ENCODE data around the gene E4F1. TPM values are rescaled to one million over a fixed set of nuclear protein-coding genes. Genes with fewer than 3 reads are reported as not detected.

E4F1 gene
- total RNA-seq, 1 donor, result 31.5 TPM

DNA sequence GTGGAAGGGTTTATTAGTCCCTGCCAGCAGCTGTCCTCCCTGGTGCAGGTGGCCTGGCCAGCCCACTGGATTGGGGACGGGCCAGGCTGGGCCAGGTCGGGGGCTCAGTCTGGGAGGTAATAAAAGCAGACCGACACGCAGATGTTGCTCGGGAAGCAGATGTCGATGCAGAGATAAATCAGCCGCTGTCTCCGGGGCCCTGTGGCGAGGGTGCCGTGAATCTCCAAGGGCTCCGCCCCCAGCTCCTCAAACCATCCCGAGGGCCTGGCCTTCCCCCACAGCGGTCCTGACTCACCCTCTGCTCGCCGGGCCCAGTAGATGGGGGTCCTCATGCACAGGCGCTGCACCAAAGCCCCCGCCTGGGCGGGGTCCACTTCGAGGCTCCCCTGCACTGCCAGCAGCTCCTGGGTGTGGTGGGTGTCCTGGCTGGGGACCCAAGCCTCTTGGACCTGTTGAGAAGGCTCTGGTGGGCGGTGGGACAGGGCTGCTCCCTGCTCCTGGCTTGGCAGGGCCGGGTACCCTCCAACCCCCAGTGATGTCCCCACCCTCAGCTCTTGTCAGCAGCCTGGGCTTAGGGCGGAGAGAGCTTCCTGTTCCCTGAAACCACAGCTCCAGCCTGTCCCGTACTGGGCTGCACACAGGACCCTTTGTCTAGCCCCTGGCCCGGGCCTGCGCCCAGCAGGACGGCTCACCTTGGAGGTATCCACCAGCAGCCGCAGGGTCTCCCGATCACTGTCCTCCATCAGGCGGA, 14.0 kb upstream of the E4F1 start:
- no peak overlapping the region for H3K27ac ChIP-seq (ENCODE audit: low read depth, low read length)
- TF ChIP-seq, protein P1, sequence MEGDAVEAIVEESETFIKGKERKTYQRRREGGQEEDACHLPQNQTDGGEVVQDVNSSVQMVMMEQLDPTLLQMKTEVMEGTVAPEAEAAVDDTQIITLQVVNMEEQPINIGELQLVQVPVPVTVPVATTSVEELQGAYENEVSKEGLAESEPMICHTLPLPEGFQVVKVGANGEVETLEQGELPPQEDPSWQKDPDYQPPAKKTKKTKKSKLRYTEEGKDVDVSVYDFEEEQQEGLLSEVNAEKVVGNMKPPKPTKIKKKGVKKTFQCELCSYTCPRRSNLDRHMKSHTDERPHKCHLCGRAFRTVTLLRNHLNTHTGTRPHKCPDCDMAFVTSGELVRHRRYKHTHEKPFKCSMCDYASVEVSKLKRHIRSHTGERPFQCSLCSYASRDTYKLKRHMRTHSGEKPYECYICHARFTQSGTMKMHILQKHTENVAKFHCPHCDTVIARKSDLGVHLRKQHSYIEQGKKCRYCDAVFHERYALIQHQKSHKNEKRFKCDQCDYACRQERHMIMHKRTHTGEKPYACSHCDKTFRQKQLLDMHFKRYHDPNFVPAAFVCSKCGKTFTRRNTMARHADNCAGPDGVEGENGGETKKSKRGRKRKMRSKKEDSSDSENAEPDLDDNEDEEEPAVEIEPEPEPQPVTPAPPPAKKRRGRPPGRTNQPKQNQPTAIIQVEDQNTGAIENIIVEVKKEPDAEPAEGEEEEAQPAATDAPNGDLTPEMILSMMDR (IDR thresholded peaks at IDR 0.05; ENCODE audit: extremely low read depth, low read depth, low read length), result no peak
- H3K4me1 ChIP-seq (ENCODE audit: insufficient read depth, low read length), result peaks cover 28% of the 10 kb centered on the region
- peaks cover 20% of the 10 kb centered on the region for H3K36me3 ChIP-seq (ENCODE audit: insufficient read depth, low read length)
- no peak overlapping the region for H3K4me3 ChIP-seq (ENCODE audit: insufficient read depth, low read length)
- no peaks in the 10 kb centered on the region for H3K27me3 ChIP-seq (ENCODE audit: insufficient read depth, low read length)
- H3K79me2 ChIP-seq (ENCODE audit: insufficient read depth, low read length), result peaks cover 51% of the 10 kb centered on the region
- H3K9me3 ChIP-seq (ENCODE audit: low read depth, low read length), result no peaks in the 10 kb centered on the region
- no peak overlapping the region for H3K4me2 ChIP-seq (ENCODE audit: insufficient read depth, low read length)
- H2AFZ ChIP-seq (ENCODE audit: low read length), result no peak overlapping the region
- DNase-seq (ENCODE audit: insufficient read length, low spot score, missing footprints), result no peak
- no peaks in the 10 kb centered on the region for H4K20me1 ChIP-seq (ENCODE audit: insufficient read depth, low read length)

DNA sequence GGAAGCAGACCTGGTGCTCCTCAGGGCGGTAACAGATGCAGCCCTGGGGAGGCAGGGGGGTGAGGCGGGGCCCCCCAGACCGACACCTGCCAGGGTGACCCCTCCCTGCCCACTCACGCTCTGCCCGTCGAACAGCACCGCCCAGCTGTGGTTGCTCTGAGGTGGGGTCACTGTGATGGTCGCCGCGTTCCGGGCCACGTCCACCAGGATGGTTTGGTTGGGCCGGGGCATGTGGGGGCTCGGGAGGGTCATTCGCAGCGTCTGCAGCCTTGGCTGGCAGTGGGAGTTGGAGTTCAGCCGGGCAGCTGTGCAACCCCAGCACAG, 13.4 kb upstream of the E4F1 start:
- Histone ChIP-seq H3K4me1 (ENCODE audit: insufficient read depth, low read length) (peaks cover 23% of the 10 kb centered on the region), H3K27me3 (ENCODE audit: insufficient read depth, low read length) (no peaks in the 10 kb centered on the region), H3K36me3 (ENCODE audit: insufficient read depth, low read length) (peaks cover 20% of the 10 kb centered on the region), H2AFZ (ENCODE audit: low read length) (no peak overlapping the region), H4K20me1 (ENCODE audit: insufficient read depth, low read length) (no peaks in the 10 kb centered on the region), H3K27ac (ENCODE audit: low read depth, low read length) (no peak overlapping the region), H3K9me3 (ENCODE audit: low read depth, low read length) (no peaks in the 10 kb centered on the region), H3K79me2 (ENCODE audit: insufficient read depth, low read length) (peaks cover 51% of the 10 kb centered on the region), H3K4me3 (ENCODE audit: insufficient read depth, low read length) (no peak overlapping the region), H3K4me2 (ENCODE audit: insufficient read depth, low read length) (no peak overlapping the region)
- TF ChIP-seq, protein P1 (IDR thresholded peaks at IDR 0.05; ENCODE audit: extremely low read depth, low read depth, low read length), result no peak
- DNase-seq (ENCODE audit: insufficient read length, low spot score, missing footprints), result no peak

DNA sequence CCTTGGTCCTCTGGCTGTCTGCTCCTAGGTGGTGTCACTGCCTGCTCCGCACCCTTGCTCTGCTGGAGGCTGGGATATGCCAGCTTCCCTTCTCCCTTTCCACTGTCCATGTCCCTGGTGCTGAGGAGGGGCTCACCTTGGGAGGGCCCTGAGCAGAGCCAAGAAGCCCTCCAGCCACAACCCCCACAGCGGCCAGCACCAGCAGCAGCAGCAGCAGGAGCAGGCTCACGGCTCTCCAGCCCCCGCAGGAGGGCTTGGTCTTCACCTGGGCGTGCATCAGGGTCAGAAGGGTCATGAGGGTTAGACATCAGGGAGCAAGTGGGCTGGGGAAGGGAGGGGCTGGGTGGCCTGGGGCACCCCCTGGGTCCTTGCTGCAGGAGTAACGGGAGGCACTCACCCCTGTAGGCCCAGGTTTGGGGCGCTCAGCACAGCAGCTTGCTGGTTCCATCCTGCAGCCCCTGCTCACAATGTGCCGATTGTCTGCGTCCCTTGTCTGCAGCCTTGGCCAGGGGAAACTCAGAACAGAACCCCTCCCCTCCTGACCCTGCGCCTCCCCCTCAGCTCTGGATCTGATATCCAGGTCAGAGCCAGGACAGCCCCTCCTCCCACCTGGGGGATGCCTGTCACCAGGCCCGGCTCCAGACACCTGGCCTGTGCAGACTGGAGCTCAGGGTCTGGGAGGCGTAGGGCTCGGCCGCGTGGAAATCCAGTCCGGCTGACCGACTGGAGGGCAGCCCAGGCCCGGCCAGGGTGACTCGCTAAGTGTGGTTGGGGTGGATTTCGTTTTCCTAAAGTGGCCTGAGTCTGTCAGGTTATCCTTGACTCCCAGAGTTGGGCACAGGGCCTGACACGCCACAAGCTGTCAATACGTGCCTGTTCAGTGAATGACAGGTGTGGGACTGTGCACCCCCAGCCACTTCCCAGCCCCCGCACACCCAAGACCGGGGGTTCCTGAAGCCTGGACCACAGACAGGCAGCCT, 12.7 kb upstream of the E4F1 start, which contains the start of gene BRICD5:
TSS of gene BRICD5 (minus strand) at position 478 of the 980 bp plus-strand sequence. CDS start at position 448, 30 bp downstream.
- no peaks in the 10 kb centered on the region for H3K9me3 ChIP-seq (ENCODE audit: low read depth, low read length)
- H3K36me3 ChIP-seq (ENCODE audit: insufficient read depth, low read length), result peaks cover 20% of the 10 kb centered on the region
- no peaks in the 10 kb centered on the region for H4K20me1 ChIP-seq (ENCODE audit: insufficient read depth, low read length)
- no peak within 1 kb of the TSS for H3K27ac ChIP-seq (ENCODE audit: low read depth, low read length)
- peak; percentile 97 for DNase-seq (ENCODE audit: insufficient read length, low spot score, missing footprints)
- peaks cover 24% of the 10 kb centered on the region for H3K4me1 ChIP-seq (ENCODE audit: insufficient read depth, low read length)
- no peak within 1 kb of the TSS for H2AFZ ChIP-seq (ENCODE audit: low read length)
- no peak within 1 kb of the TSS for H3K4me3 ChIP-seq (ENCODE audit: insufficient read depth, low read length)
- H3K79me2 ChIP-seq (ENCODE audit: insufficient read depth, low read length), result peaks cover 49% of the 10 kb centered on the region
- H3K27me3 ChIP-seq (ENCODE audit: insufficient read depth, low read length), result no peaks in the 10 kb centered on the region
- no peak within 1 kb of the TSS for H3K4me2 ChIP-seq (ENCODE audit: insufficient read depth, low read length)
- TF ChIP-seq, protein P1 (IDR thresholded peaks at IDR 0.05; ENCODE audit: extremely low read depth, low read depth, low read length), result no peak

DNA sequence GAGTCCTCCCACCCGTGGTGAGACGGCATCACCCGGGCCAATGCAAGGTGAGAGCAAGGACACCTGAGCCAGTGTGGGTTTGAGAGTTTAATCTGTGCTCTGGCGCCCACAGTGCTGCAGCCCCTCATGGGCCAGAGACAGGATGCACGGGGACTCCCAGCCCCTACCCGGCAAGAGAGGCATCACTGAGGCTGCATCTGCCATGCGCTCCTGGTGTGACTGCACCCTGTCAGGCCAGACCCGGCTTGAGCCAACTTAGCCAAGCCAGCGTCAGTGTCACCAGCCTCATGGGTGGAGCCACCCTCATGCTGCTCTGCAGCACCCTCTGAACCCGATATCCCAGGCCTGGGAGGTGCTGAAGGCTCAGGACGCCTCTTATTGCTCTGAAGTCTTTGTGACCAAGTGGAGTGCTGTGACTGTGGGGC, 11.5 kb upstream of the E4F1 start:
- TF ChIP-seq, protein P1 (IDR thresholded peaks at IDR 0.05; ENCODE audit: extremely low read depth, low read depth, low read length), result no peak
- peaks cover 39% of the 10 kb centered on the region for H3K79me2 ChIP-seq (ENCODE audit: insufficient read depth, low read length)
- no peaks in the 10 kb centered on the region for H4K20me1 ChIP-seq (ENCODE audit: insufficient read depth, low read length)
- no peak overlapping the region for H2AFZ ChIP-seq (ENCODE audit: low read length)
- DNase-seq (ENCODE audit: insufficient read length, low spot score, missing footprints), result no peak
- H3K9me3 ChIP-seq (ENCODE audit: low read depth, low read length), result no peaks in the 10 kb centered on the region
- H3K27ac ChIP-seq (ENCODE audit: low read depth, low read length), result no peak overlapping the region
- H3K36me3 ChIP-seq (ENCODE audit: insufficient read depth, low read length), result peaks cover 19% of the 10 kb centered on the region
- H3K4me3 ChIP-seq (ENCODE audit: insufficient read depth, low read length), result no peak overlapping the region
- no peak overlapping the region for H3K4me2 ChIP-seq (ENCODE audit: insufficient read depth, low read length)
- H3K27me3 ChIP-seq (ENCODE audit: insufficient read depth, low read length), result no peaks in the 10 kb centered on the region
- H3K4me1 ChIP-seq (ENCODE audit: insufficient read depth, low read length), result peaks cover 17% of the 10 kb centered on the region

All from osteoblast (primary cell).